ENCODE measurements around the gene MBNL2. TPM values are rescaled to one million over a fixed set of nuclear protein-coding genes. Genes with fewer than 3 reads are reported as not detected.
A peak's percentile ranks its signal among the peaks of the same experiment; 100 is the strongest.

MBNL2 gene
- total and polyA plus RNA-seq, 2 experiments from 2014 or later = 27.4 to 97.9 TPM

GRCh38 chr13:97435794-97436193, 213.7 kb downstream of the MBNL2 start:
- Histone ChIP-seq H3K27me3 (no peaks in the 10 kb centered on the region), H3K4me1 (ENCODE audit: insufficient read depth) (peaks cover 13% of the 10 kb centered on the region), H3K4me3 (peak overlapping the region; percentile 50), H3K79me2 (peaks cover 61% of the 10 kb centered on the region), H3K27ac (no peak overlapping the region), H3K9me2 (replicated peaks; ENCODE audit: insufficient read depth) (no peaks in the 10 kb centered on the region), H4K20me1 (ENCODE audit: insufficient read depth, poor library complexity, severe bottlenecking) (peaks cover 5% of the 10 kb centered on the region), H3K4me2 (peak overlapping the region; percentile 78), H3K9me3 (ENCODE audit: low read depth) (no peaks in the 10 kb centered on the region), H2AFZ (no peak overlapping the region), H3K36me3 (replicated peaks; ENCODE audit: insufficient read depth, low read depth) (no peaks in the 10 kb centered on the region)
- no peak for TF ChIP-seq EZH2phosphoT487 (IDR thresholded peaks at IDR 0.05; ENCODE audit: low read depth, severe bottlenecking, unreplicated experiment)
- no peak for DNase-seq (ENCODE audit: low spot score)
- WGBS (ENCODE audit: low lambda C conversion rate, missing lambda C conversion rate) = 29% methylated on average over 5 of the region's 5 CpGs

GRCh38 chr13:97436845-97437244, 214.7 kb downstream of the MBNL2 start:
- Histone ChIP-seq H3K79me2 (peaks cover 71% of the 10 kb centered on the region), H3K27me3 (no peaks in the 10 kb centered on the region), H3K36me3 (replicated peaks; ENCODE audit: insufficient read depth, low read depth) (no peaks in the 10 kb centered on the region), H3K4me3 (no peak overlapping the region), H3K9me2 (replicated peaks; ENCODE audit: insufficient read depth) (no peaks in the 10 kb centered on the region), H3K4me1 (ENCODE audit: insufficient read depth) (peaks cover 3% of the 10 kb centered on the region), H4K20me1 (ENCODE audit: insufficient read depth, poor library complexity, severe bottlenecking) (peaks cover 5% of the 10 kb centered on the region), H2AFZ (no peak overlapping the region), H3K4me2 (peak overlapping the region; percentile 78), H3K27ac (no peak overlapping the region), H3K9me3 (ENCODE audit: low read depth) (no peaks in the 10 kb centered on the region)
- WGBS (ENCODE audit: low lambda C conversion rate, missing lambda C conversion rate) = 90% methylated on average over 2 of the region's 2 CpGs
- no peak for DNase-seq (ENCODE audit: low spot score)
- no peak for TF ChIP-seq EZH2phosphoT487 (IDR thresholded peaks at IDR 0.05; ENCODE audit: low read depth, severe bottlenecking, unreplicated experiment)
- TF ChIP-seq CTCF (IDR thresholded peaks at IDR 0.05; ENCODE audit: poor library complexity) = no peak
- TF ChIP-seq EZH2 (IDR thresholded peaks at IDR 0.05; ENCODE audit: borderline replicate concordance) = no peak

GRCh38 chr13:97437729-97438128, 215.6 kb downstream of the MBNL2 start:
- Histone ChIP-seq H3K4me2 (peak overlapping the region; percentile 78), H2AFZ (no peak overlapping the region)

More at GRCh38 chr13:97437729-97438128, 215.6 kb downstream of the MBNL2 start:
- H3K27ac ChIP-seq = no peak overlapping the region
- TF ChIP-seq EZH2 (IDR thresholded peaks at IDR 0.05; ENCODE audit: borderline replicate concordance) (no peak), CTCF (IDR thresholded peaks at IDR 0.05; ENCODE audit: poor library complexity) (no peak), EZH2phosphoT487 (IDR thresholded peaks at IDR 0.05; ENCODE audit: low read depth, severe bottlenecking, unreplicated experiment) (no peak)
- no peaks in the 10 kb centered on the region for H3K9me3 ChIP-seq (ENCODE audit: low read depth)
- no peaks in the 10 kb centered on the region for H3K36me3 ChIP-seq (replicated peaks; ENCODE audit: insufficient read depth, low read depth)
- H3K4me1 ChIP-seq (ENCODE audit: insufficient read depth) = no peaks in the 10 kb centered on the region
- peaks cover 79% of the 10 kb centered on the region for H3K79me2 ChIP-seq
- WGBS (ENCODE audit: low lambda C conversion rate, missing lambda C conversion rate) = 98% methylated on average over 2 of the region's 2 CpGs
- no peak overlapping the region for H3K4me3 ChIP-seq
- H4K20me1 ChIP-seq (ENCODE audit: insufficient read depth, poor library complexity, severe bottlenecking) = peaks cover 5% of the 10 kb centered on the region
- H3K9me2 ChIP-seq (replicated peaks; ENCODE audit: insufficient read depth) = no peaks in the 10 kb centered on the region
- no peak for DNase-seq (ENCODE audit: low spot score)
- no peaks in the 10 kb centered on the region for H3K27me3 ChIP-seq
